Osteocyte (in vitro differentiated cells): ENCODE measurements around the gene FOXJ2. TPM values are rescaled to one million over a fixed set of nuclear protein-coding genes. Genes with fewer than 3 reads are reported as not detected.
A peak's percentile ranks its signal among the peaks of the same experiment; 100 is the strongest.

Source experiments
- DNase-seq: peaks from one replicate; pipeline ENCODE4 v3.0.0; 2021; ENCODE audit warnings: mixed read lengths; ENCODE audit not compliant: unreplicated experiment; ENCODE audit errors: extremely low spot score
- H3K27ac Mint-ChIP-seq: one replicate; pipeline ENCODE4 v1.8.0; 2021; ENCODE audit warnings: mild to moderate bottlenecking, mixed read lengths; ENCODE audit not compliant: unreplicated experiment
- H3K27me3 Mint-ChIP-seq: one replicate; pipeline ENCODE4 v1.8.0; 2021; ENCODE audit warnings: mixed read lengths; ENCODE audit not compliant: unreplicated experiment
- H3K36me3 Mint-ChIP-seq: one replicate; pipeline ENCODE4 v1.8.0; 2021; ENCODE audit warnings: mixed read lengths; ENCODE audit not compliant: unreplicated experiment
- H3K4me1 Mint-ChIP-seq: one replicate; pipeline ENCODE4 v1.8.0; 2021; ENCODE audit warnings: mixed read lengths; ENCODE audit not compliant: unreplicated experiment
- H3K4me3 Mint-ChIP-seq: one replicate; pipeline ENCODE4 v1.8.0; 2021; ENCODE audit warnings: mild to moderate bottlenecking, moderate library complexity, mixed read lengths; ENCODE audit not compliant: unreplicated experiment
- H3K9me3 Mint-ChIP-seq: one replicate; pipeline ENCODE4 v1.8.0; 2021; ENCODE audit warnings: mixed read lengths; ENCODE audit not compliant: unreplicated experiment
- CTCF ChIP-seq: fragments of 200-600 bp; sonication (generic); IDR thresholded peaks from 2 replicates; pipeline ENCODE4 v1.5.0; 2021; ENCODE audit warnings: antibody characterized with exemption, mild to moderate bottlenecking, moderate library complexity
- total RNA-seq: library from RNA; stranded (reverse); gene quantifications from 2 replicates; pipeline ENCODE4 v1.2.1, GENCODE V29; 2021

Gene FOXJ2
- total RNA-seq, 1 donor from 2014 or later = 20.3 TPM

- DNase-seq = no peak
- H3K27ac Mint-ChIP-seq = peak overlapping the region; percentile 69
- H3K4me3 Mint-ChIP-seq = peak overlapping the region; percentile 58
- no peak for TF ChIP-seq CTCF
- H3K9me3 Mint-ChIP-seq = no peaks in the 10 kb centered on the region
- peaks cover 57% of the 10 kb centered on the region for H3K4me1 Mint-ChIP-seq
- H3K36me3 Mint-ChIP-seq = peaks cover 13% of the 10 kb centered on the region
- no peaks in the 10 kb centered on the region for H3K27me3 Mint-ChIP-seq
Observed at GRCh38 chr12:8037947-8038346, 5.4 kb downstream of the FOXJ2 start.

DNA sequence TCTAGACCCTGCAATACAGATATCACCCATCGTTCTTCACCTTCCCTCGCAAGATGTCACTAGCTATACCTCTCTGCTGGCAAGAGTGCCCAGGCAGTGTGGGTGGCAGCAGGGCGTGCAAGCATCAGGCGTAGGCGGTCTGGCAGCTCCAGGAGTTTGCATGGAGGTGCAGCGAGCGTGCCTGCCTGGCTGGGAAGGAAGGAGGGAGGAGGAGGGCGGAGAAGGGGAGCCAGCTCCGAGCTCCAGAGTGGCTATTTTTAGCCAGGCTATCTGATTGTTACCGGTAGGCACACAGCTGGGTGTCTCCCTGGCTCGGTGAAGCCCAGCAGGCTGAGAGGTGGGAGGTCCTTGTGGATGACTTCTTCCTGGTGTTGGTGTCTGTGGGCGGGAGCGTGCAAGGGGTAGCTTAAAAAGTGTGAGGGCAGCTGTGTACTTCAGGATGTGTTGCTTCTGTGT, 6.2 kb downstream of the FOXJ2 start:
- no peak for DNase-seq
- no peaks in the 10 kb centered on the region for H3K9me3 Mint-ChIP-seq
- peak overlapping the region; percentile 69 for H3K27ac Mint-ChIP-seq
- peaks cover 19% of the 10 kb centered on the region for H3K36me3 Mint-ChIP-seq
- peak overlapping the region; percentile 58 for H3K4me3 Mint-ChIP-seq
- H3K27me3 Mint-ChIP-seq = no peaks in the 10 kb centered on the region
- peaks cover 51% of the 10 kb centered on the region for H3K4me1 Mint-ChIP-seq
- no peak for TF ChIP-seq CTCF

DNA sequence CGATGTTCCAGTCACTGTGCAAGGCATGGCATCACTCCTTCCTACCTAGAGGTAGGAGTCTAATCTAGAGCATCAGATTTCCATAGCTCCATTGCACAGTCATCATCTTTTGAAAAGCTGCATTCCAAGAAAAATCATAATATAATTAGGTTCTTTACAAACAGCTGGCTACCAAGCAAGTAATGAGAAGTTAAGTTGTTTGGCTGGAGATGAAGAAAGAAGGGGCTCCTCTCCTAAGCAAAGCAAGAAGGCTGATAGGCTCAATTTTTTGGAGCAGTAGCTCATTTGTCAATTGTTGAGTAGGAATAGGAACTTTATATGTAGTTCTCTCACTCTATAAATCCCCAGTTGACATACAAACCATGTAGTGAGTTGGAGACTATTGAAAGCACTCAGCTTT, 8.3 kb downstream of the FOXJ2 start:
- TF ChIP-seq CTCF = no peak
- H3K27ac Mint-ChIP-seq = no peak overlapping the region
- H3K4me1 Mint-ChIP-seq = peaks cover 31% of the 10 kb centered on the region
- H3K9me3 Mint-ChIP-seq = no peaks in the 10 kb centered on the region
- DNase-seq = no peak
- H3K36me3 Mint-ChIP-seq = peaks cover 30% of the 10 kb centered on the region
- H3K27me3 Mint-ChIP-seq = no peaks in the 10 kb centered on the region
- no peak overlapping the region for H3K4me3 Mint-ChIP-seq

GRCh38 chr12:8045952-8046944, 13.7 kb downstream of the FOXJ2 start:
- DNase-seq = peak; percentile 92
- peak; percentile 90 for TF ChIP-seq CTCF
- Mint-ChIP-seq H3K9me3 (no peaks in the 10 kb centered on the region), H3K27me3 (no peaks in the 10 kb centered on the region), H3K4me1 (peaks cover 3% of the 10 kb centered on the region), H3K27ac (no peak overlapping the region), H3K4me3 (no peak overlapping the region), H3K36me3 (peaks cover 62% of the 10 kb centered on the region)

- TF ChIP-seq CTCF = no peak
- Mint-ChIP-seq H3K4me1 (peaks cover 3% of the 10 kb centered on the region), H3K9me3 (no peaks in the 10 kb centered on the region), H3K36me3 (peaks cover 68% of the 10 kb centered on the region), H3K27me3 (no peaks in the 10 kb centered on the region), H3K27ac (no peak overlapping the region), H3K4me3 (no peak overlapping the region)
- no peak for DNase-seq
Observed at GRCh38 chr12:8047842-8048241, 15.3 kb downstream of the FOXJ2 start.
